HCT116 (cell line): ENCODE results near the gene HEXD.

Experiments used
- CTCF ChIP-seq, 3 experiments: fragments of 200-600 bp in 1 of 3; sonication (generic) in 1 of 3; IDR thresholded peaks in 2 of 3; conservative IDR thresholded peaks in 1 of 3; 2 replicates each; pipeline ENCODE4 v1.5.1; 2012 to 2017; ENCODE audit warnings: low read depth in 2 of 3, low read length in 2 of 3, antibody characterized with exemption in 1 of 3, borderline replicate concordance in 1 of 3, control low read depth in 1 of 3, mild to moderate bottlenecking in 1 of 3, mixed read lengths in 1 of 3, mixed run types in 1 of 3, moderate library complexity in 1 of 3; ENCODE audit not compliant: insufficient read depth in 1 of 3
- EZH2 ChIP-seq: fragments of 200-600 bp; sonication (generic); IDR thresholded peaks from 2 replicates; pipeline ENCODE4 v1.6.1; 2017; ENCODE audit warnings: antibody characterized with exemption, mixed run types
- EZH2phosphoT487 ChIP-seq: fragments of 200-600 bp; IDR thresholded peaks from 2 replicates; pipeline ENCODE4 v1.6.1; 2018; ENCODE audit warnings: antibody characterized with exemption, borderline replicate concordance
- JUND ChIP-seq: IDR thresholded peaks from 2 replicates; pipeline ENCODE4 v1.6.1; 2012
- POLR2AphosphoS5 ChIP-seq: IDR thresholded peaks from 2 replicates; pipeline ENCODE4 v1.6.1; 2011; ENCODE audit warnings: mild to moderate bottlenecking, low read depth, low read length, moderate library complexity
- SIN3A ChIP-seq: IDR thresholded peaks from 2 replicates; pipeline ENCODE4 v1.6.1; 2012; ENCODE audit warnings: low read depth
- SP1 ChIP-seq: IDR thresholded peaks from 2 replicates; pipeline ENCODE4 v1.6.1; 2012; ENCODE audit warnings: low read depth
- YY1 ChIP-seq: IDR thresholded peaks from 2 replicates; pipeline ENCODE4 v1.6.1; 2011; ENCODE audit warnings: low read length, low read depth, moderate library complexity, mild to moderate bottlenecking; ENCODE audit not compliant: insufficient replicate concordance; ENCODE audit errors: extremely low read depth

- TF ChIP-seq EZH2phosphoT487 (no peak), EZH2 (no peak), CTCF (IDR thresholded peaks at IDR 0.05 in 2 of 3, conservative IDR thresholded peaks at IDR 0.05 in 1 of 3; ENCODE audit: borderline replicate concordance in 1 of 3, insufficient read depth in 1 of 3, low read depth in 2 of 3, low read length in 2 of 3) (no peak), POLR2AphosphoS5 (no peak), YY1 (no peak), SIN3A (no peak), JUND (no peak), SP1 (no peak)
Measured at GRCh38 chr17:82445542-82445941, 27.4 kb downstream of the HEXD start.
